Neural progenitor cell (in vitro differentiated cells): ENCODE measurements around the gene GRIP1.

Experiments
- CTCF ChIP-seq: fragments of 200-600 bp; sonication (generic); IDR thresholded peaks from 2 replicates; pipeline ENCODE4 v1.5.1; 2017; ENCODE audit warnings: antibody characterized with exemption, mild to moderate bottlenecking
- EZH2 ChIP-seq: fragments of 200-600 bp; sonication (generic); IDR thresholded peaks from 2 replicates; pipeline ENCODE4 v1.6.1; 2017; ENCODE audit warnings: antibody characterized with exemption, mild to moderate bottlenecking, moderate library complexity

DNA sequence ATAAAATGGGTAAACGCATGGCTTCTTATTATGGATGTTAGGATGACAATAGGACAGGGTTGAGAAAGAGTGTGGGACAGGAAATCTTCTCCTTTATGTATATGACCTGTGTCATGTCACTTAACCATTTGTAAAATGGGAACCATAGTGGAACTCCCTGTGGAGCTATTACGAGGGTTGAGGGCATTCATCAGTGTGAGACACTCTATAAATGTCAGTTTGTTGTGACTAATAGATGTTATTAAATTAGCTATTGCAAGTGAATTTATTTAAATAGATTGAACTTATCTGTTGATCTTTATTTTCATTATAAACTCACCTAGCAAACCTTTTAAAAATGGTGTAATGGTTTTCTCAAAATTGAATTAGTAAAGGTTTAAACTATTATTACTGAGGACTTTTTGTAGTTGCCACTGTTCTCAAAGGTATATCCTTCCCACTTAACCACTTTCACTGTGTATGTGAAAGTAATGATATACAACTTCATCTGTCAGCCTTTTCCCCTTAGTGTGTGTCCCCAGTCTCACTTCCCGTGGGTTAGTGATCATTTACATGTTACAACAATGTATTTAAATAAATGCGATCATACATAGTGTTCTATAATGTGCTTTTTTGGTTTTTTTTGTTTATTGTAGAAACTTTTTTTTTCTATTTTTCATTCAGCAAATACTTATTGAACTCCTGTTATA lies 359.5 kb downstream of the GRIP1 start:
- TF ChIP-seq CTCF (no peak), EZH2 (no peak)
